HPDE6-E6E7 (cell line): Measurements from ENCODE around the gene MAP10.
"Not testable (repeated sequence)": the region's sequence is repeated elsewhere in the genome, so short reads cannot be mapped to it uniquely, and the experiment has no call there.

Experiments
- DNase-seq: peaks from one replicate; pipeline ENCODE4 v3.0.0; 2011; ENCODE audit warnings: missing footprints; ENCODE audit errors: extremely low spot score

The MAP10 gene, protein sequence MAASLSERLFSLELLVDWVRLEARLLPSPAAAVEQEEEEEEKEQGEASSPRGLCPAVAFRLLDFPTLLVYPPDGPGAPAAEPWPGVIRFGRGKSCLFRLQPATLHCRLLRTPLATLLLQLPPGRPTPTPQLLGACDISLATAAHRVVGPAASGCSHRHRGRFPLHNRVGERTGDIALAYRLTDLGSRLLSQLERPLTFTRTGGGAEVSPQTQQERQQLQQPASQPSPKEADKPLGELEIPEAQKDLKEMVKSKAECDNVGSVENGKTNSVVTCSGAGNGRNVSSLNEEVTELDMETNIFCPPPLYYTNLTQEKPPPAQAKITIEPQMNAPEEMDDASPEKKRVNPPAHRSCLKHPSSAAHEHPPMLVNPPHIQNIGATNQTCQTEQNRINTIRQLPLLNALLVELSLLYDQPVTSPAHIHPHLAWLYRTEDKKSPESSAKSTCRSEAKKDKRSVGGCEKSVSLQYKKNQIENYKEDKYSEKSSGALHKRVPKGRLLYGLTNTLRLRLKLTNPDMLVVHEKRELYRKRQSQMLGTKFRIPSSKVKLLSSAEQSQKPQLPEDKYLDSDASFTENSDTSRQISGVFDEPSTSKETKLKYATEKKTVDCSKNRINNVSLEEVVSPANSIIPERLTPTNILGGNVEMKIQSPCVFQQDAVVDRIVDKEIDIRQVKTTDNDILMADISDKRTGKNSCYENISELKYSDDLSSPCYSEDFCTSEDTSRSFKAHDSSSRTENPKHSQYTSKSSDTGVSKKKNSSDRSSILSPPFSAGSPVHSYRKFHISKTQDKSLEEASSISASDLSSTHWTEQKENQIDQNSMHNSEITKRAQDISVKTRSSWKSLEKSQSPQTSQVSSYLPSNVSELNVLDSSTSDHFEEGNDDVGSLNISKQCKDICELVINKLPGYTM

DNA sequence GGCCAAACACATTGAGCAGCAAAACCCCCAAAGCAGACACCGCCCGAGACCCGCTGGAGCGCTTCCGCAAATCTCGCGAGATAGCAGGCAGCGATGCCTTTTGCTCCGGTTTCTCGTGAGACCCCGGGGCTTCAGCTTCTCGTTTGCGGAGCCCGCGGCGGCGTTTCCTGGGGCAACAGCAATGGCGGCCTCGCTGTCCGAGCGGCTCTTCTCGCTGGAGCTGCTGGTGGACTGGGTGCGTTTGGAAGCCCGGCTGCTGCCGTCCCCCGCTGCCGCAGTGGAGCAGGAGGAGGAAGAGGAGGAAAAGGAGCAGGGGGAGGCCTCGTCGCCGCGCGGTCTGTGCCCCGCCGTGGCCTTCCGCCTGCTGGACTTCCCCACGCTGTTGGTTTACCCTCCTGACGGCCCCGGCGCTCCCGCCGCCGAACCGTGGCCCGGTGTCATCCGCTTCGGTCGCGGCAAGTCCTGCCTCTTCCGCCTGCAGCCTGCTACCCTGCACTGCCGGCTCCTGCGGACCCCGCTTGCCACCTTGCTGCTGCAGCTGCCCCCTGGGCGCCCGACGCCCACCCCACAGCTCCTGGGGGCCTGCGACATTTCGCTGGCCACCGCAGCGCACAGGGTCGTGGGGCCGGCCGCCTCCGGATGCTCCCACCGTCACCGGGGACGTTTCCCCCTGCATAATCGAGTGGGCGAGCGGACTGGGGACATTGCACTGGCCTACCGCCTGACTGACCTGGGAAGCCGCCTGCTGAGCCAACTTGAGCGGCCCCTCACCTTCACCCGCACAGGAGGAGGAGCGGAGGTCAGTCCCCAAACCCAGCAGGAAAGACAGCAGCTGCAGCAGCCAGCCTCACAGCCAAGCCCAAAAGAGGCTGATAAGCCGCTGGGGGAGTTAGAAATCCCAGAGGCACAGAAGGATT is at the start of gene MAP10:
Gene MAP10, plus strand, starts transcription at position 148 of the 917 bp plus-strand sequence. Its CDS starts 34 bp downstream, at position 182.
- DNase-seq, result peak; percentile 50

DNA sequence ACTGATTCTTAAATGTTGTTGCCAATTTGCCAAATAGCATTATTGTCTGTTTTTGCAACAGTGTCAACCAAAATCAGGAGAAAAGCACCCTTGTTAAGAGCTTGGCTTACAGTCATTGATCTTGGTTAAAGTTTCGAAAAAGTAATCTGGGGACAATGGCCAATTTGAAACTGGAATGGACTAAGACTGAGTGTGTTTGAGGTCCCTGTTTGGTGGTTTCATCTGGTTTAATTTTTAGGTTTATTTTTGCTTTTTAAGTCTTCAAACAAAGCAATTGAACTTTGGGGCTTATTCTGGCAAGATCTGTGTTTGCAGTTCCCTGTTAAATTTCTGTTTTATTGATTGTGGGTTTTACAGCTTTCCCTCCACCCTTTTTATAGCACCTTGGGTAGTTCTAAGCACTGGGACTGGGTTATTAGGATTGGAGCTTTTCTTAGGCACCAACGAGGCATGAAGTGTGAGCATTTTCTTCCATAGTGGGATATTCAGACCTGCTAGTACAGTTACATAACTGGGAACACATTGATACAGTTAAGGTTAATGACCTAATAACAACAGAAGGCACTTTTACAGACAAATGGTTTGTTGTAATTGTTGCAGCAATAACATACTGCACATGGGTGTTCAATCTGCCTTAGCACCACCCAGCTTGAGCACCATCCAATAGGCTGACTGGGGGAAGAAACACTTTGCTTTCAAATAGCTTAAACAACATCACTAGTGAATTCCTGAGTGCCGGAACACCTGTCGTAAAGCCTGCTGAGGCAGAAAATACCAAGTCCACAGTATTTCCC is 40.6 kb upstream of the MAP10 start:
- no peak for DNase-seq

DNA sequence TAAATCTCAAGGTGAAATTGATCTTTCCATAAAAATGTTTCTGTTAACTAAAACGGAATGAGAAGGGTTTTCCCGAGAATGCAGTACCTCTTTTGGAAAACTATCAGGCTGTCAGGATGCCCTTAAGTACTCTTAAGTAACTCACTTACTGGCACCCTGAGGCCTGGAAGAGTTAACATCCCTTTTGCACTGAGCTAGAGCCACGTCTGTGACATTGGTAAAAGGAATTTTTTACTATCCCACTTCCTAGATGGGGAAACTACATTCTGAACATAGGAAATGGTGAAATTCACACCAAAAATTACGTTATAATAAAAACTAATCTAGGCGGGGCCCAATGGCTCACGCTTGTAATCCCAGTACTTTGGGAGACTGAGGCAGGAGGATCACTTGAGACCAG is 39.7 kb upstream of the MAP10 start:
- no peak for DNase-seq

DNA sequence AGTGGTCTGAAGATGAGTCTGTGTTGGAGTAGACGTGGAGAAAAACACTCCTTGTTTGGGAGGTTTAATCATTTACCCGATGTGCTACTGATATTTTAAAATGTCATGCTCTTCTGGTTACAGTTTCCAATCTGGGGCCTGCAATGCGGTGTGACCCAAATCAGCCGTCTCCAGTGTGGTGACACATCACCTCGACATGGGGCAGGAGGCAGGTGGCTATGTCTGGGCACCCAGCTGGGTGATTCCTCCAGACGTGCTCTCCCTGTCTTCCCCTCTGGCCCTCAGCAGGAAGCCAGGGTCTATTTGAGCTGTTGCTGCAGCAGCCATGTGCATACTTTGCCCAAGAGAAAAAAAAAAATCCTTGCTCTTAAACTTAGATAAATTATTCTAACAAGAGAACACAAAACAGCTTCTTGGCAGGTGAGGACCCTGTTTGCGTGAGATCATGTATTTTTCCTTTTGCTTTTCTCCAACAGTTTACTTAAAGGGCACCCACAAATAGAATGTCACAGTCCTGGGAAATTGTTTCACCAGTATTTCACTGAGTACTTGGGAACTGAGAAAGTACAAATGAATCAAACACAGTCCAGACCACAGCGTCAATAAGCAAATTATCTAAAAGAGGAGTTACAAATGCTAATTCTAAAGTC is 38.9 kb upstream of the MAP10 start:
- no peak for DNase-seq

DNA sequence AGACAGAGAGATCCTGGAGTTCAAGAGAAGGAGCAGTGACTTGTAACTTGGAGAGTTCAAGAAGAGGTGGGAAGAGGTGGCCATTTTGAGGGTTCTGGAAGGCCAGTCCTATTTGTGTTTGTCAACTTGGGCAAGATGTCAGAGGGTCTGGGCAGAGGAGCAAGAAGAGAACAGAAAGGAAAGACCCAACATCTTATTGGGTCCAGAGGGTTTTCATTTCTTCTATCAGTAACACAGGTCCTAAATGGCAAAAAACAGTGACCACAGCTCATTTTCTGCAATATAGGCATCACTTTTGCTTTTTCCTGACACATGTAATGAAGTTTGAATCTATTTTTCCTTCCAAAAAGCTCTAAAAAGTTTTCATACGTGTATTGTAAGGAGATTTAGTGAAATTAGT is 38.3 kb upstream of the MAP10 start:
- DNase-seq, result no peak

DNA sequence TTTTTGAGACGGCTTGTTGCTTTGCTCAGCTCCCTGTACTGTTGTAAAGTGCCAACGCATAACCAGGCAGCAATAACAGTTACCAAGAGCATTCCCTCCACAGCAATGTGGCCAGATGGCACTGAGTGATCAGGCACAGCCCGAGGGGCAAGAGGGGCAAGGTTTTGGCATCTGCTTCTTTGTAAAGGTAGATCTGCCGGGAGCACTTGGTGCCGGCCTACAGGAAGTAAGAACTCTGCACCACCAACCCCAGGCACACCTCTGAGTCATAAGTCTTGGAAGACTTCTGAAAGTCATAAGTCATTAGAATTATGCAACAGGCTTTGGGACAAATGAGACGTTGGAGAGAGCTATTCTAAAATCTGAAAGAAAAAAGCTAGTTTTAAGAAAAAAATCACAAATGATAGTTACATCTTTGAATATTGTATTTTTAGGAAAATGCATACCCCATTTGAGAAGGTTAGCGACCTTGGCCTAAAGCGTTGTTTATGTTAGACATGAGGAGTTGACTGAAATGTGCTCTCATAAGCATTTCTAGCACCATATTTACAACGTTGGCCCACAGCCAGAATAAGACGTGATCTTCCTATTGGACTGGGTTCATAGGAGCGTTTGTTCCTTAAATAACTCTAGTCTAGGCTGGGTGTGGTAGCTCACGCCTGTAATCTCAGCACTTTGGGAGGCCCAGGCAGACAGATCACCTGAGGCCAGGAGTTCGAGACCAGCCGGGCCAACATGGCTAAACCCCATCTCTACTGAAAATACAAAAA is 37.7 kb upstream of the MAP10 start:
- peak; percentile 43 for DNase-seq

DNA sequence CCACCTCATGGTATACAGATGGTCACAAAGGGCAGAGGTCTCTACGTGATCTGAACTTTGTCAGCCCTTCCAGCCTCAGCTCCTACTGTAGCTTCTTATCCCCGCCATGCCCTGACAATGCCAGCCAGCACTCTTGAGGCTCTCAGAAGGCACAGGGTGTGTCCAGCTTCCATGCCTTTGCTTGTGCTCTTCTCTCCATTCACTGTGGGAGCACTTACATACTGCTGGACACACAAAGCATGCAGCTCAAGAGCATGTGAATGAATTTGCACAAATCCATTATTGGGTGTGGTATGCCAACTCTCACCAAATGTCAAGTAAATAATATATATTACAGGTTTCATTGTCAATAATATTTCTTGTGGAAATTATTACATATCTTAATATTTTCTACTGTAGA is 36.4 kb upstream of the MAP10 start:
- DNase-seq, result no peak

DNA sequence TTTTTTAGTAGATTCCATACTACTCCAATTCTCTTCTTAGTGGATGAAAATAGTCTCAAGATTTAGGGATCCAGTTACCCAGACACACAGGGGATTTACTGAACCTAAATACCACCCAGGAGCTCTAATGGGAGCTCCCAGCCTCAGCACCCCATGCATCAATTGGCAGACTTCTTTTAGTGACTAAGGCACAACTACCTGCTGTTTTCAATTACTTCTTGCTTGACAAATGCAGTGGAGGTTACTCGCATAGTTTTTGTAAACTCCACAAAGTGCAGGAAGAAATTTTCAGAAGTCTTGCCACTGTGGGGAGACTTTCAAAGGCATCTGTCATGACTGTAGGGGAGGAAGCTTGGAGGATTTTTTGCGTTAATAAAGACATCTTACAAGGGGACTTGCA is 35.5 kb upstream of the MAP10 start:
- DNase-seq, result no peak

DNA sequence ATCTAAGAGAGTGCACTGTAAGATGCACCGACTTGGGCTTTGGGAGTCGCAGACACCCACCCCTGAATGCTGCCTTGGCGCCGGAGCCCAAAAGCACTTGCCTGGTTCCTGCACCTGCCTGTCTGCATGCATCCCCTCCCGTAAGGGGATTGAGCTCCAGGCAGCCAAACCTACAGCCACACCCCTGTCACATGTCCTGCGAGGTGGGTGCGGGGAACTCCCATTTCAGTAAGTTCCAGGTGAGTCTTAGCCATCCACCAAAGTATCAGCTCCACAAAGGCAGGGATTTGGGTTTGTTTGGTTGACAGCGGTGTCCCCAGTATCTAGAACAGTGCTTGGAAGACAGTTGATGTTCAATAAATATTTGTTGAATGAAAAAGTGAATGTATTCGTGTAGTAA is 31.5 kb upstream of the MAP10 start:
- no peak for DNase-seq

DNA sequence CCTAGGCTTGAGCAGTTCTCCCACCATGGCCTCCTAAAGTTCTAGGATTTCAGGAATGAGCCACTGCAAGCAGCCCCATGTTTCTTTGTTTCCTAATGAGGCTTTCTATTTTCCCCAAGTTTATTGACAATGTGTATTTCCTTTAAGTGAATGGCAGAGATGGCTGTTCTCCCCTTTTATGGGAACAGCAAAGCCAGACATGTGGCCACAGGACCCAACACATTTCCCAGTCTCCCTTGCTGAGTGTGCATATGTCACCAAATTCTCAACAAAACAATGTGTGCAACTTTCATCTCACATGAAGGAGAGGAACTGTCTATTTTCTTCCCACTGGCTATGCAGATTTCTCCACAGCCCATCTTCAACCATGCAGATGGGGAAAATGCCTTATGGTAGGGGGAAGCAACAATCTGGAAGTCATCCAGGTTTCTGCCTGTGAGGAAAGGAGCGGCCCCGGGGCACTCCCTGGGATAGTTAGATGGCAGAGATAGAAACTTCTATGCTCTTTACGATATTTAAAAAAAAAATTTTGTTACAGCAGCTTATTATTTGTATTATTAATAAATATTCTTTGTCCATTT is 28.6 kb upstream of the MAP10 start:
- no peak for DNase-seq

DNA sequence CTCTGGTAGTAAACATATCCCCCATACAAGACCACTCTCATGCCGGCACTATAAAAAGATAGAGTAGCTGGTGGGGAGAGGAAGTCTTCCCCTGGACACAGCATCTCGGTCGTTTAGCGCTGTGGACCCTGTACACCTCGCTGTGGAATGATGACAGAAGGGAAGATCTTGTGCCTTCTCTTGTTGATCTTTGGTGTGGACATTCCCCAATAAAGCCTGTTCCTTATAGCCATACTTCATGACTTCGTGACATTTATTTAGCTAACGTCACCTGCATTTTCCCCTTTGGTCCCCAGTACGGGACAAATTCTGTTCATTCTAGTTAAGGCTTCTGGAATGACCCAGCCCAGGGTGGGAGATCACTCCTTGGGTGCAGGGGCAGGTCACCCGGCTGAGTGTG is 24.9 kb upstream of the MAP10 start:
- no peak for DNase-seq

DNA sequence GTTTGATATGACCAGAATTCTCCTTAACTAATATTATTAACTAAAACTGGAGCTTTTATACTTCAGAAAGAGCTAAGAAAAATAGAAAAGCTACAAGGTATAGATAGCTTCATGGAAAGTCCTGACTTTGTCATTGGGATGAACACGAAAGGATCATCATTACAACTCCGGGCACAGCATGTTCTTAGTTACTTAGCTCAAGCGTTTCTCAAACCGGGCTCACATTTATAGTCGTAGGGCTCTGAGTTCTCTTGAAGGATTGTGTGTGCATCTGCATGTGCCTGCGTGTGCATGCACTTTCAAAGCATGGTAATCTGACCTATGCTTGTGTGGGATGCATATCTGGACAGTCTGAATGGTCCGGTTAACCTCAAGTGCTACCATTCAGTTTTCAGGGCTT is 20.4 kb upstream of the MAP10 start:
- no peak for DNase-seq

DNA sequence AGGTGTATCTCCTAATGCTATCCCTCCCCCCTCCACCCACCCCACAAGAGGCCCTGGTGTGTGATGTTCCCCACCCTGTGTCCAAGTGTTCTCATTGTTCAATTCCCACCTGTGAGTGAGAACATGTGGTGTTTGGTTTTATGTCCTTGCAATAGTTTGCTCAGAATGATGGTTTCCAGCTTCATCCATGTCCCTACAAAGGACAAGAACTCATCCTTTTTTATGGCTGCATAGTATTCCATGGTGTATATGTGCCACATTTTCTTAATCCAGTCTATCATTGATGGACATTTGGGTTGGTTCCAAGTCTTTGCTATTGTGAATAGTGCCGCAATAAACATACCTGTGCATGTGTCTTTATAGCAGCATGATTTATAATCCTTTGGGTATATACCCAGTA is 19.6 kb upstream of the MAP10 start:
- not testable (repeated sequence) for DNase-seq

DNA sequence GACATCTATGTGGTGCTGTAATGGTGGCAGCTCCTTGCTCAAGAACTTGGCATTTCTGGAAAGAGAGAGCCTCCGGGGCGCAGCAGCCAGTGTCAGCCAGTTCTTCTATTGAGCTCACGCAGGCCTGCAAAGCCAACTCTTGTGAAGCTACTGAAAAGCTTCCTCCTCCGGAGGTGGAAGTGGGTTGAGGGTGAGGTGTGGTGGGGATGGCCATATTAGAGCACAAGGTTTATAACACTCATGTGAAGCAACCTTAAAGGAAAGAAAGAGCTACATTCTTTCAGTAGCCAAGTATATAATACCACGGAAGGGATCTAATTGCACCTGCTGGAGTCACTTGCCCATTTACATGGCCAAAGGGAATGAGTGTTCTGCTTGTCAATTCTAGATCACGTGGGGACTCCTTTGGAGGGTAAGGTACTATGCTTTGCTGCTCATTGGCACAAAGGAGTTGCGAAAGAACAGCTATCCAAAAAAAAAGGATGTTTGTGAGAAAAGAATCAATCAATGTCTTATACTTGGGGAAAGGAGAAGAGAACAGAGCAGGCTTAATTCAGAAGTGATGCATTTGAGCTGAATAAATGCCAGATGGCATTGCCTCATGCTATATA is 18.3 kb upstream of the MAP10 start:
- DNase-seq, result no peak

DNA sequence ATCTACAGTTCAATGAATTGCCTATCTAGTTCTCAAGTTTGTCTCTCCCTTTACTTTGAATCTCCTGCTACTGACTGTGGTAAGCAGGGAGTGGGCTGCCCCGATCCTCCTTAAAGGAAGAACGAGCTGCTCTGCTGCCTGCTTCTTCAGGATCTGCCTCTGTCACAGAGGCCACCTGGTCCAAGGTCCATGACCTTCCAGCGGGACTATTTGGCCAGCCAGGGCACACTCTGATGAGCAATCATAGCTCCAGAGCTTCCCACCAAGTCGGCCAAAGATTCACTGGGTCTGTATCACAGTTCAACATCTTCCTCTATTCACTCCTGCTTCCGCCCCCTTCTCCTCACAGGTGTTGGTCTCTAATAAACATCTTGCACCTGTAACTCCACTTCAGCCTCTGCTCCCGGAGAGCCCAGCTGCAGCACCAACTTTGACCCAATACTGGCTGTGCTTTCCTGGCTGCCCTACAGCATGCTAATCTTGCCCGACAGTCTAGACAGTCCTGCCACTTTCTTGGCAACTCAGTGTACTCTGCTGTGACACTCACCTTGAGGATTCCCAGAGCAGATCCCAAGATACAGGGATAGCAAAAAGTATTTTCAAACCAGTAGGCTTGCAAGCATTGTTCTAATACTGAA is 16.9 kb upstream of the MAP10 start:
- no peak for DNase-seq

DNA sequence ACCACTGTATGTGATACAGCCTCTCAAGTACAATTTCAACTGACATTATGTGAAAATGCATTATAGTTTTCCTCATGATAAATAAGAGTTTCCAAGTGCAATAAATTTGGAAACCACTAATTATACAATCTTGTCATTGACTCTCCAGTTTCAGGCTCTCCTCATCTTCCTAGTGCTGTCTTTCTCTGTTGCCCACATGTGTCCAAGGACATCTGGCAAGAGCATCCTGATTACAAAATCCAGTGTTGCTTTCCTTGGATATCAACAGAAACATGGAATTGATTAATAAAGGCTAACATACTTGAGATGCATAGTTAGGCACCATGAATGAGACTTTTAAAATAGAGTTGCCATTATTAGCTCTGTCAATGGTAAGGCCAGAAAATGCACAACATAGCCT is 15.6 kb upstream of the MAP10 start:
- DNase-seq, result no peak

DNA sequence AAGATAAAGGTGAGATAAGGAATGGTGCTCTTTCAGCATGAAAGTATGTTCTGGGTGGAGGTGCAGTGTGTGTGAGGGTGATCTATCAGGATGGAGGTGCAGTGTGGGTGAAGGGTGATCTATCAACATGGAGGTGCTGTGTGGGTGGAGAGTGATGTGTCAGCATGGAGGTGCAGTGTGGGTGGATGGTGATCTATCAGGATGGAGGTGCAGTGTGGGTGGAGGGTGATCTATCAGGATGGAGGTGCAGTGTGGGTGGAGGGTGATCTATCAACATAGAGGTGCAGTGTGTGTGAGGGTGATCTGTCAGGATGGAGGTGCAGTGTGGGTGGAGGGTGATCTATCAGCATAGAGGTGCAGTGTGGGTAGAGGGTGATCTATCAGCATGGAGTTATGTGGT is 12.3 kb upstream of the MAP10 start:
- DNase-seq, result no peak

DNA sequence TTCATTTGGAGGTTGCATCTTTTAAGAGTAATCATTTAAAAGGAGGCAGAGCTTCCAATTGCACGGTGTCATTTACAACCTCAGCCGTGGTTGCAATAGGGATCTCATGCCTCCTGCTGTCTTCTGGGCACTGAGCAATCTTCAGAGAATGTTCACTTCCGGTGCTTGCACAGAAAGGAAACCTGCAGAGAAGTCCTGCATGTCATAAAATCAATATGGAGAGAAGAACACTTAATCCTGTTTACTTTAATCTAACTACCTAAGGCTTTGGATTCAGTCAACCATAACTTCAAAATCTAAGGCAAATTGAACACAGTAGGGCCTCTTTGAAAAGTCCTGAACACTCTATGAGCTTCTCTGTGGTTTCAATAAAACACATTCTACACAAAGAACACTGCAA is 11.3 kb upstream of the MAP10 start:
- DNase-seq, result no peak
